Tongue (tissue), 2 donors: ENCODE data around the gene OSBPL3. TPM values are rescaled to one million over a fixed set of nuclear protein-coding genes. Genes with fewer than 3 reads are reported as not detected.

Source experiments
- DNase-seq: peaks from one replicate; pipeline ENCODE4 v3.0.0-alpha.2; 2015
- total RNA-seq: library from RNA; depleted of rRNA; stranded (reverse); fragments of >200 nt; gene quantifications from one replicate; pipeline ENCODE4 v1.2.3, GENCODE V29; 2014

OSBPL3 gene
- total RNA-seq, 1 donor from 2014 or later: 8.9 TPM

- DNase-seq: no peak
Measured at GRCh38 chr7:24980534-24981170, 674 bp upstream of the OSBPL3 start.

GRCh38 chr7:24979470-24979862 lies 512 bp downstream of the OSBPL3 start:
- DNase-seq: peak; percentile 46

GRCh38 chr7:24978843-24979469 lies 1.0 kb downstream of the OSBPL3 start:
- DNase-seq: peak; percentile 31

GRCh38 chr7:24975644-24976260 lies 4.2 kb downstream of the OSBPL3 start:
- no peak for DNase-seq

- DNase-seq: no peak
Measured at GRCh38 chr7:24975172-24975571, 4.8 kb downstream of the OSBPL3 start.

- DNase-seq: no peak
Measured at GRCh38 chr7:24974026-24974832, 5.7 kb downstream of the OSBPL3 start.

- no peak for DNase-seq
Measured at GRCh38 chr7:24972991-24973390, 7.0 kb downstream of the OSBPL3 start.

- DNase-seq: no peak
Measured at GRCh38 chr7:24972166-24972477, 7.9 kb downstream of the OSBPL3 start.

- peak; percentile 24 for DNase-seq
Measured at GRCh38 chr7:24971333-24972165, 8.4 kb downstream of the OSBPL3 start.

- no peak for DNase-seq
Measured at GRCh38 chr7:24970676-24971075, 9.3 kb downstream of the OSBPL3 start.

GRCh38 chr7:24968165-24968564 lies 11.8 kb downstream of the OSBPL3 start:
- DNase-seq: no peak

GRCh38 chr7:24967696-24968095 lies 12.3 kb downstream of the OSBPL3 start:
- DNase-seq: no peak

GRCh38 chr7:24966802-24967201 lies 13.2 kb downstream of the OSBPL3 start:
- no peak for DNase-seq

- DNase-seq: no peak
Measured at GRCh38 chr7:24965831-24966708, 13.9 kb downstream of the OSBPL3 start.

GRCh38 chr7:24964191-24964590 lies 15.8 kb downstream of the OSBPL3 start:
- DNase-seq: no peak

- peak; percentile 57 for DNase-seq
Measured at GRCh38 chr7:24963218-24963617, 16.8 kb downstream of the OSBPL3 start.

- DNase-seq: no peak
Measured at GRCh38 chr7:24962418-24962962, 17.5 kb downstream of the OSBPL3 start.

GRCh38 chr7:24959735-24960485 lies 20.1 kb downstream of the OSBPL3 start:
- DNase-seq: no peak

GRCh38 chr7:24958399-24958798 lies 21.6 kb downstream of the OSBPL3 start:
- DNase-seq: no peak

GRCh38 chr7:24956021-24956420 lies 24.0 kb downstream of the OSBPL3 start:
- DNase-seq: no peak
